C4-2B (cell line): ENCODE data around the gene SLX4IP.
"Not testable (repeated sequence)": the region's sequence is repeated elsewhere in the genome, so short reads cannot be mapped to it uniquely, and the experiment has no call there.

ENCODE experiments used
- H3K27ac ChIP-seq: fragments of 450-650 bp; 2 replicates; pipeline ENCODE4 v1.5.1; 2017
- CTCF ChIP-seq: fragments of 450-650 bp; conservative IDR thresholded peaks from 2 replicates; pipeline ENCODE4 v1.5.1; 2017; ENCODE audit warnings: mild to moderate bottlenecking
- ZFX ChIP-seq: fragments of 450-650 bp; IDR thresholded peaks from 2 replicates; pipeline ENCODE4 v1.6.1; 2017

Gene SLX4IP

GRCh38 chr20:10415013-10415650 is 20.0 kb upstream of the SLX4IP start:
- TF ChIP-seq ZFX (no peak), CTCF (no peak)
- no peak overlapping the region for H3K27ac ChIP-seq

- H3K27ac ChIP-seq, result not testable (repeated sequence)
Observed at GRCh38 chr20:10417218-10417617, 17.9 kb upstream of the SLX4IP start.

- no peak for TF ChIP-seq CTCF
- TF ChIP-seq ZFX, result no peak
- H3K27ac ChIP-seq, result no peak overlapping the region
Observed at GRCh38 chr20:10419550-10420133, 15.5 kb upstream of the SLX4IP start.

- TF ChIP-seq ZFX, result no peak
- TF ChIP-seq CTCF, result no peak
- H3K27ac ChIP-seq, result no peak overlapping the region
Observed at GRCh38 chr20:10423735-10424134, 11.4 kb upstream of the SLX4IP start.

GRCh38 chr20:10427060-10427692 is 7.9 kb upstream of the SLX4IP start:
- TF ChIP-seq ZFX (no peak), CTCF (peak; percentile 86)
- H3K27ac ChIP-seq, result no peak overlapping the region

GRCh38 chr20:10428008-10428407 is 7.1 kb upstream of the SLX4IP start:
- TF ChIP-seq CTCF (no peak), ZFX (no peak)
- no peak overlapping the region for H3K27ac ChIP-seq

GRCh38 chr20:10429443-10429981 is 5.6 kb upstream of the SLX4IP start:
- TF ChIP-seq ZFX (no peak), CTCF (no peak)
- H3K27ac ChIP-seq, result no peak overlapping the region
